NK-92 (cell line): ENCODE data around the gene WBP2NL.
A peak's percentile ranks its signal among the peaks of the same experiment; 100 is the strongest.

Experiments
- DNase-seq: peaks from one replicate; lab custom pipeline; 2025; ENCODE audit not compliant: unreplicated experiment; lab: John Stamatoyannopoulos, UW

The WBP2NL gene

DNA sequence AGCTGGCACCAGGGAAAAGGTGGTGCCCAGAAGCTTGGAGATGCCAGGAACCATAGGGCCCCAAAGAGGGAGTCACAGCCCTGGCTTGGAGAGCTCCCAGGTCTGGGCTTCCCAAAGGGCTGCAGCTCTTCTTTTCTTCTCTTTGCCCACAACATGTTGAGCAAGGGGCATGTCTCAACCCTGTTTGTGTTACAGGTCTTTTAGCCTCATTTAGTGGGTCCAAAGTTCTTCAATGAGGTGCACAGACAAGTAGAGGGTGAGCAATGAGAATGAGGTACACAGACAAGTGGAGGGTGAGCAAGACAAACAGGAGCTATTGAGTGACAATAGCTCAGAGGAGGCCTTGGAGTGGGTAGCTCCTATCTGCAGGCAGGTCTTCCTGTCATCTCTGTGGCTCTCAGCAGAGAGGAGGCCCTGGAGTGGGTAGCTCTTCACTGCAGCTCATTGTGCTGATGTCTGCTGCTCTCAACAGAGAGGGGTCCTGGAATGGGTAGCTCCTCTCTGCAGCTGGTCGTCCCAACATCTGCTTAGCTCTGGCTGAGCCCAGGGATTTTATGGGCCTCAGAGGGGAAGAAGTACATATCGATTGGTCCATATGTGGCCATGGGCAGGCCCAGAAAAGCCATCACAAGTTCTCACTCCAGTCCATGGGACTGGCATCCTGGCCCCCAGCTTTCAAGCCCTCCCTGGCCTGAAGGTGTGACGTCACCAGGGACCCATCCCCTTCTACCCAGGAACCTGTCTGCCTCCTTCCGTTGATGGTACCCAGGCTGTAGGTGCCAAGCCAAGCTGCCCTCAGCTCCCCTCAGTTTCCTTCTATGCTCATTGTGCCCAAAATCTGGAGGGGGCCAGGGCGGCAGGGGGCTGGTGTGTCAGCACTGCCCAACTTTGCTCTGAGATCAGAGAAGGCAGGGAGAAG is 34.9 kb downstream of the WBP2NL start:
- no peak for DNase-seq

DNA sequence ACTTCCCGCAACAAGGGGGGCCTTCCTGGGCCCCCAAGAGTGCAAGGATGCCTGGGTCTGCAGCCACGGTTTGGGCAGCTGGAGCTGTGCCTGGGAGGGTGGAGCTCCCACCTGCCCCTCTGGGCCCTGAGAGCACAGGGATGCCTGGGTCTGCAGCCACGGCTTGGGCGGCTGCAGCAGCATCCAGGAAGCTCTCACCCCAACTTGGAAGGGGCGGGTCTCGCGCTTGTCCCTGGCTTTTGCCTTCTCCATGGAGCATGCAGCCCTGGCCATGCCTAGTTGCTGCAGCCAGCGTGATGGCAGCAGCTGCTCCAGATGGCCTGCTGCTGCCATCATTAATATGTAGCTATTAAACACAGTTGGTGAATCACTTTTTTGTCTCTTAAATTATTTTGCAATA is 36.7 kb downstream of the WBP2NL start:
- no peak for DNase-seq

DNA sequence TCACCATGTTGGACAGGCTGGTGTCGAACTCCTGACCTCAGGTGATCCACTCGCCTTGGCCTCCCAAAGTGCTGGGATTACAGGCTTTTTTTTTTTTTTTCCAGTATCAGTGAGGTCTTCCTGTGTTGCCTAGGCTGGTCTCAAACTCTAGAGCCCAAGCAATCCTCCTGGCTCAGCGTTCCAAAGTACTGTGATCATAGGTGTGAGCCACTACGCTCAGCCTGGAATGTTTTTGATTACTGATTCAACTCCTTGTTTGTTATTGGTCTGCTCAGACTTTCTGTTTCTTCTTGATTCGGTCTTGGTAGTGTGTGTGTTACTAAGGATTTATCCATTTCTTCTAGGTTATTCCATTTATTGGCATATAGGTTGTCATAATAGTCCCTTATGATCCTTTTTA is 40.7 kb downstream of the WBP2NL start:
- DNase-seq: no peak

DNA sequence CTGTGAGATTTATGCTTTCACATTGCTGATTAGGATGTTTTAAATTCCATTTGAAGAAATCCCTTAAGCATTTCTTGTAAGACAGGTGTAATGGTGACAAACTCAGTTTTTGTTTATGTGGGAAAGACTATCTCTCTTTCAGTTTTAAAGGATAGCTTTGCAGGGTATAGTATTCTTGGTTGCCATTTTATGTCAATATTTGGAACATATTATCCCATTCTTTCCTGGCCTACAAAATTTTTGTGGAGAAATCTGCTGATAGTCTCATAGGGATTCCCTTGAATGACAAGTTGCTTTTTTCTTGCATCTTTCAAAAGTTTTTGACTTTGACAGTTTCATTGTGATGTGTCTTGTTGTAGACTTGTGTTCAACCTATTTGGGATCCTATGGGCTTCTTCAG is 43.2 kb downstream of the WBP2NL start:
- no peak for DNase-seq

DNA sequence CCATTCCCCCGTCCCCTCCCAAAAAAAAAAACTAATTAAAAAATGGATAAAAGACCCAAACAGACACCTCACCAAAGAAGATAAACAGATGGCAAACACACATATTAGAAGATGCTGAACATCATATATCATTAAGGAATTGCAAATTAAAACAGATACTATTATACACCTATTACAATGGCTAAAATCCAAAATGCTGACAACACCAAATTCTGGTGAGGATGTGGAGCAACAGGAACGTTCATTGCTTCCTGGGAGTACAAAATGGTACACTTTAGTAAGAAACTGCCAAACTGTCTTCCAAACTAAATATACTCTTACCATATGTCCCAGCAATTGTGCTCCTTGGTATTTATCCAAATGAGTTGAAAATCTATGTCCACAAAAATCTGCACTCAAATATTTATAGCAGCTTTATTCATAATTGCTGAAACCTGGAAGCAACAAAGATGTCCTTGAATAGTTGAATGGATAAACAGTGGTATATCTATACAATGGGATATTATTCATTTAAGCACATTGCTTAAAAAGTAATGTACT is 52.1 kb downstream of the WBP2NL start:
- no peak for DNase-seq

DNA sequence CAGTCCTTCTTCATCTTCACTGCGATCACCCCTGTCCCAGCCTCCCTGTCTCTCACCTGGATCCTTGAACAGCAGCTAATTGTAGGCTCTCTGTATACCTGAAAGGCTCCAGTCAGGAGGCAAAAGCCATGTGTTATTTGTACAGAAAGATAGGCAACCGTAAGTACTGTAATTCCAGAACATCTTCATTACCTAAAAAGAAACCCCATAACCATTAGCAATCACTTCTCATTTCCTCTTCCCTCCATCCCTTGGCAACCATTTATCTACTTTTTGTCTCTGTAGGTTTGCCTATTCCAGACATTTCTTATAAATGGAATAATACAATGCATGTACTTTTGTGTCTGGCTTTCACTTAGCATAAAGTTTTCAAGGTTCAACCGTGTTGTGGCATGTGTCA is 54.2 kb downstream of the WBP2NL start:
- DNase-seq: no peak

DNA sequence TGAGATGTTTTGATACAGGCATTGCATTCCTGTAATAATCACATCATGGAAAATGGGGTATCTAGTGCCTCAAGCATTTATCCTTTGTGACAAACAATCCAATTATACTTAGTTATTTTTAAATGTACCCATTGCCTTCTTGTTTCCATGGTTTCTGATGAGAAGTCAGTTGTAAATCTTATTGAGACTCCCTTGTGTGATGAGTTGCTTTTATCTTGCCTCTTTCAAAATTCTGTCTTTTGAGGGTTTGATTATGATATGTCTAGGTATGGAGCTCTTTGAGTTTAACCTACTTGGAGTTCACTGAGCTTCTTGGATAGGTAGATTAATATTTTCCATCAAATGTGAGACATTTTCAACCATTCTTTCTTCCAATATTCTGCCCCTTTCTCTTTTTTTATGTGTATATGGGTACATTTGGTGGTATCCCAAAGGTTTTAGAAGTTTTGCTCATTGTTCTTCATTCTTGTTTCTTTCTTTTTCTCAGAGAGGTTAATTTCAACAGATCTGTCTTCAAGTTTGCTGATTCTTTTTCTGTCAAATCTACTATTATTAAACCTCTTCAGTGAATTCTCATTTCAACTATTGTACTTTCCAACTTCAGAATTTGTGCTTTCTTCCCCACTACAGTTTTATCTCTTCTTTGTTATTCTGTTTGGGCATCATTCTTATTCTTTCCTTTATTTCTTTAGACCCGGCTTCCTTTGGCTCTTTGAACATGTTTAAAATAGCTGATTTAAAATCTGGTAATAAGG is 58.3 kb downstream of the WBP2NL start:
- no peak for DNase-seq

DNA sequence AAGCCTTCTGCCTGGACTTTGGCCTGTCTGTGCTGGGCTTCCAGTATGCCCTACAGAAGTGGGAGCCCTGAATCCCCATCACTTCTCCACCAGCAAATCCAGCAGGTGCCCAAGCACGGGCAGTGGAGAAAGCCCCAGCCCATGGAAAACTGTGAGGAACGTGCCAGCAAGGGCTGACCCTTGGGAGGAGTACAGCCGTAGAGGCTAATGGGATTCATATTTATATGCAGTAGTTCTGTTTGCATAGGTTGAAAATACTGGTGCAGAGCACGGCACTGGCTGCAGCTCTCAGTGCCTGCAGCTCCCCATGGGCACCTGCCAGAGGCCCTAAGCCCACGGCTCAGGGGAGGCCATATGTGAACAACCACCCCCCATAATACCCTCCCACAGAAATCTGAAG is 61.9 kb downstream of the WBP2NL start:
- DNase-seq: no peak

DNA sequence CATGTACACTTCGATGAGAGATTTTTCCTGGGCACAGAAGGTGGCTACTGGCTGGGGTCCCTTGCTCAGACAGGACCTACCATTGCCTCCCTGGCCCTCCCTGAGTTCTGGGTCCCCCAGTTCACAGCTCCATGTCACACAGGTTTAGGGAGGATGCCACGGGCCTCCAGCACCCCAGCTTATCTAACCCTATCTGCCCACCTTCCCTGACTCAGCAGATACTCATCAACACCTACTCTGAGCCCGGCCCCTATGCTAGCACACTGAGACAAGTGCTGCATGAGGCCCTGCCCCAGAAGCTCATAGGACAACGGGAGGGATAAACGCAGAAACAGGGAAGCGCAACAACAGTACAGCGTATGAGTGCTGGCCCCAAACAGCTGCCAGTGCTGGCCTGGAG is 62.5 kb downstream of the WBP2NL start:
- DNase-seq: no peak

DNA sequence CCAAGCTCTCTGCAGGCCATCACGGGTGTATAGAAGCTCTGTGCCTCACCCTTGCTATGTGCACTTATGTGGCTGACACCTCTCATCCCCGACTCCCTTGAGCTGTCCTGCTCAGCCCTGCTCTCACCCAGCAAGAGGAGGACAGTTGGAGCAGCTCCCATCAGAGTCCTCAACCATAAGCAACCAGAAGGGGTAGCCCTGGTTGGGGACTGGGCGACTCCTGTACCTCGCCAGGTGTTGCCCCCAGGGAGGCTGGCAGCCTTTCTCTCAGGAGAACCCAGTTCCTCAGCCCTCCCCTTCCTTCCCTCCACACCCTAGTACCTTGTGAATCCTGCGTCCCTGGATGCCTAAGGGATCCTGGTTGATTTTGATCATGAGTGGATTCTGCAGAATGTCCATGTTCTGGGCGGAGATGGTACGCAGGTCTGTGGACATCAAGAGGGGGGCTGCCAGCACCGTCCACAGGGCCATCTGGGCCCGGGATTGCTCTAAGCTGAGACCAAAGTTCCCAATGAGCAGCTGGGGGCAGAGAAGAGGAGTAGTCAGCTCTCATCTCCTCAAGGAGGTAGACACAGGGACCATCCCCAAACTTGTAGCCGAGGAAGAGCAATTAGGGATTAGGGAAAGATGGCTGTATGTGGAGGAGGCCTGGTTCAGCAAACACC is 64.0 kb downstream of the WBP2NL start:
- no peak for DNase-seq

DNA sequence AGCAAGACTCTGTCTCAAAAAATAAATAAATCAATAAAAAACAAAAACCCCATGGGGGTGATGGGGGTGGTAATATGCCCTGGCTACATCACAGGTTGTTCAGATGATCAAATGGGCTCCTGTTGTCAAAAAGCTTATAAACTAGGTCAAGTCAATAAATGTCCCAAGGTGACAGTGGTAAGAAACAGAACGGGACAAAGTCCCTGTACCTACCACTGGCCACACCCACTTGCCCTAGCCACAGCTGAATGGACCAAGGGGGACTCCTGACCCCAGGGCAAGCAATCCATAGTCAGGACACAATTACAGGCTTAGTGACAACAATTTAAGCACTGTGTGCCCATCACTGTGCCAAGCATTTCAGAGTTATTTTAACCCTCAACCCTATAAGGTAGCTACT is 66.0 kb downstream of the WBP2NL start:
- DNase-seq: no peak

DNA sequence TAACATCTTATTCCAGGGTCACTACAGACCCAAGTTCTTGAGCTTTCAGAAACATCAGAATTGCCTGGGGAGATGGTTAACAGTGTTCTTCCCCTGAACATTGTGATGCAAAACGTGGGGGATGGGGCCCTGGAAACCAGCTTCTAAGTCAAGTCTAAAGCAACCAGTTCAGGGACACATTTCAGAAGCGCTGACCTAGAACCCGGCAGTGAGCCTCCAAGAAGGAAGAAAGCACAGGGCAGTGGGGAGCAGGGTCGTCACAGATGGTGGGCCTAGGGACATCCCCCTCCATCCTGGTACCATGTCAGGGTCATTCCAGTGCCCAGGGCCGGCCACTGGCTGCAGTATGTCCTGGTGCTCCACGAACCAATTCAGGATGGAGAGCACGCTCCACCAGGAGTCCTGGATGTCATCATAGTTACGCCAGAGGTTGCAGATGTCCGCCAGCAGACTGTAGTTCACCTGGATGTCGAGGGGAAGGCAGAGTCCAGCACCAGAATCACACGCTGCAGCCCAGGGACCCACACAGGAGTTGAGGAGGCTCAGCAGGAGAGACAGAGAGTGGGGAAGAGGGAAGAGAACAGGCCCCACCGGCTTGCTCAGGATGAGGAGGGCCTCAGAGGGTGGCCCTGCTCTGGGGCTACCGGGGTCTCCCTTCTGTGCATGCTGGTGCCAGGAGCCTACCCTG is 67.0 kb downstream of the WBP2NL start:
- DNase-seq: no peak

DNA sequence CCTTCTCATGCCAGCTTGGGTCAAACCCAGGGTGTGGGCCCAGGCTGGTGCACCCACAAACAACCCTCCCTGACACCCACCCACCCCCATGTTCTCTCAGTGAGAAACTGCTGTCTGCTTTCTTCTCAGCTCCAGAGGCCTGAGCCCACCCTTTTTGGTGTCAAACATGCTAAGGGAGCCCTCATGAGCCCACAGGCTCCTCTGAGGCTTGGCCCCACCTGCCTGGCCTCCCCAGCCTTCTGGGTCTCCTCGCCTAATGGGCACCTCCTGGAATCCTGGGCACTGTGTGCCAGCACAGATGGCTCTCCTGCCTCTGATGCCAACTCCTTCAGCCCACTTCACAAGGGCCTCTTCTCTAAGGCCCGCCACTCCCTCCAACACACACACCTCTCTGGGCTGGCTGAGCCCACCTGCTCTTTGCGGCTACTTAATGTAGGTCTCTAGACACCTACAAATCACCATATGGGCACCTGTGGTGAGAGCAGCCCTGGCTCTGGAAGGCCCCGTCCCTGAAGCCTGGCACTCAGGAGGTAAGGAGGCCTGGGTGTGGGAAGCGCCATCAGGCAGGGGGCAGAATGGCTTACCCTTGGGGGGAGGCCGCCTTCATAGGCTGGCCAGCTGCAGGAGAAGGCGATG is 67.7 kb downstream of the WBP2NL start:
- DNase-seq: no peak

DNA sequence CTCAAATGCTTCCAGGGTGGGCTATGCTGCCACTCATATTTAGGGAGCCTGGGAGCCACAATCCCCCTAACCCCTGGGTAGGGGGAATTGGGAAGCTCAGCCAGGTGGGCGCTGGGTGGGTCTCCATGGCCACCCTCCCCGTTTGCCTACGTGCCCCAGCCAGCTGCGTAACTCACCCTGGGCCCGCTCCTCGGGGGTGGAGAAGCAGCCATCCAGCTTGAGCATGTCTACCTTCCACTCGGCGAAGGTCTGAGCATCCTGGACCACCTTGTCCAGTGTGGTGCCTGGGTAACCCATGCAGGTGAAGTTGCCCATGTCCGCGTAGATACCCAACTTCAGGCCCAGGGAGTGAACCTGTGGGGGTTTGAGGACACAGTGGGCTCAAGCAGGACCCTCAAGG is 68.3 kb downstream of the WBP2NL start:
- DNase-seq: no peak

DNA sequence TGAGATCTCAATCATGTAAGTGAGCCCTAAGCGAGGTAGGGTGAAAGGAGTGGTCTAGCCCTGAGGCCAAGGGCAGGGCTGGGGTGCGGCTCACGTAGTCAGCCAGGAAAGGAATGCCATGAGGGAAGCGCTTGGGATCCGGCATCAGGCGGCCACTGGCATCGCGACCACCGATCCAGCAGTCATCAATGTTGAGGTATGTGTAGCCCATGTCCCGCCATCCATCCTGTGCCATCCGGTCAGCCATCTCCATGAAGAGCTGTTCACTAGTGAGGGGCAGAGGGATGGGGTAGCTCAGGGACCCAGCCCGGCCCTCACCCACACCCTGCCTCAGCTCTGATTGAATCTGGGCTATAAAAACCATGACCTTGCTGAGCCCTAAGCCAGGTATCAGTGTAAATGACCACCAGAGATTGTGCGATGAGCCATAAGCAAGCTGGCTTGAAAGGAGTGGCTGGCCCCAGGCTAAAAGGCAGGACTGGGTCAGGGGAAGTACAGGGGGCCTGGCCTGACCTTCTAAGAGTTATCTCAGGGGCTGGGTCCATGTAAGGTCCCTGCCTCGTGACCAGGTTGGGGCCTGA is 69.2 kb downstream of the WBP2NL start:
- DNase-seq: no peak

DNA sequence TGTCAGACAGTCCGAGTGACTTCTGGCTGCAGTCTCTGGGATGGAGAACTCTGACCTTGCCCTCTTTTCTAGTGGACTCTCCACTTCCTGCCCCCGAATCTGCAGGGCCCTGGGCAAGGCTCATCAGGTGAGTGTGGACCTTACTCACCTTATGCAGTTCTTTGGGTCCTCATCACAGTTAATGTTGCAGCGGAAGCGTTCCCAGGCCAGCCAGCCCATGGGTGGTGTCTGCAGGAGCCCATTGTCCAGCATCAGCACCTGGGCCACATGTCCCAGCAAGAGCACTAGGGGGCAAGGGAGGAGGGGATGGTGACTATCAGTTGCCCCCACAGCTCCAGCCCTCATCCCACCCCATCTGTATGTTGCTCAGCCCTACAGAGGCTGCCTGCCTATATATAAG is 69.7 kb downstream of the WBP2NL start:
- DNase-seq: no peak

DNA sequence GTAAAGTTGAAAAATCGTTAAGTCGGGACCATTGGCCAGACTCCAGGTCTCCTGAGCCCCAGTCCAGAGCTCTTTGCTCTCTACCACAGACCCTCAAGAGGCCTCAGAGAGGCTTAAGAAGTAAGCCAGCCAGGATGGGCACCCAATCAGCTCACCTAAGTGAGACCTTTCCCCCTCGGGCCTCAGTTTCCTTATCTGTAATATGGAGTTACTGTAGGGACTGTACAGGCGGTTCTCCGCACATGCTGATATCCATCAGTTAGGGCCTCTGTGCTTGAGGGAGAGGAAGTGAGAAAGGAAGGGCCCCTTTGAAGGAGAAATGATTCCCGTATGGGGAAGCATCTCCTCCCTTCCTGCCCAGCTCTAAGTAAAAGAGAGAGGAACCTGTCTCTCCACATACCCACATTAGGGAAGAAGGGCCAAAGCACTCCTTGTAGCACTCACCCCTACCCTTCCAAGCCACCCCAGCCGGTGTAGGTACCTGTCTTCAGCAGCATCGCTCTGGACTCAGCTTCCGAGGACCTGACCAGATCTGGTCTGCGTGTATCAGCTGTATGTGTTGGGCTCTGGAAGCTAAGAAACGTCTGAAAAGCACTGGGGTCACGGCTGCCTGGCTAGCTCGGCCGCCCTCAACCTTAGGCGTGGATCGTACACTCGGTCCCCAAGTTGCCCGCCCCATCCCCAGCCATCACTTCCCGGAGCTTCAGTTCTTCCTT is 71.4 kb downstream of the WBP2NL start:
- DNase-seq: no peak

DNA sequence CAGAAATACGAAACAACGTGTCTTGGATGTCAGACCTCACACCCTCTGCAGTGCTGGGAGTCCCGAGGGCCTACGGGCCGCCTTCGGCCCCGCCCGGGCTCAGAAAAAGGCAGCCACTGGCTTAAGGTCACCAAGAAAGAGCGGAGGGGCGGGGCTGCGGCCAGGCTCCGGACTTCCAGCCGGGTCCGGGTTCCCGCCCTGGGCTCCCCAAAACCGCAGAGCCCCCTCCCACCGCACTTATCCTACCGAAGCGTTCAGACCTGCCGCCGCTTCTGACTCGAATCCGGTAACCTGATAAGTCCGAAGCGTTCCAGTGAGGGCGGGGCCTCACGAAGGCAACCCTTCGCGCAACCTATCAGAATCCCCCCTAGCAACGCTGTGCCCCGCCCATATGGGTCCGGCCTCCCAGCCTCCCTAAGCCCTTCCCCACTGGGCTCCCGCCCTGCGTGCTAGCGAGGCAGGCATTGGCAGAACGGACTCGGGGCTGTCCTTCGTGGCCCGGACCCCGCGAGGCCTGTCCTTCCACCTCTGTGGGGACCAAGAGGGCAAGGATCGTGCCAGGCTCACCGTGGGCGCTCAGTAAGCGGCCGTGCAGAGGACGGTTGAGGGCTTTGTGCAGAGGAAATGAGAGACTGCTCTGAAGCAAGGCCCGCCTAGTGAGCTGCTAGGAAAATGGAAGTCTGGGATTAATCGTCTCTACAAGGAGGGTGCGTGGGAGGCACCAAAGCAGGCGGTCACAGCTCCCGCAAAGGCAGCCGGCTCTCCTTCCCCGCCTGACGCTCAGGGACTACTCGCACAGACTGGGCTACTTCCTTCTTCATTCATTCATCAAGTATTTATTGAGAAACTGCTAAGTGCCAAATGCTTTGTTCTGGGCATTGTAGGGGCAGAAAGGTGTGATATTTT is 72.2 kb downstream of the WBP2NL start, which contains the start of gene NAGA:
Gene NAGA (minus strand): TSS at position 296 of the 906 bp plus-strand sequence. CDS start 515 bp downstream, outside the sequence.
- peak; percentile 53 for DNase-seq
